ENCODE measurements around the gene TCHP. TPM values are rescaled to one million over a fixed set of nuclear protein-coding genes. Genes with fewer than 3 reads are reported as not detected.

The TCHP gene
- polyA plus RNA-seq, 1 experiment: 9.1 TPM

DNA sequence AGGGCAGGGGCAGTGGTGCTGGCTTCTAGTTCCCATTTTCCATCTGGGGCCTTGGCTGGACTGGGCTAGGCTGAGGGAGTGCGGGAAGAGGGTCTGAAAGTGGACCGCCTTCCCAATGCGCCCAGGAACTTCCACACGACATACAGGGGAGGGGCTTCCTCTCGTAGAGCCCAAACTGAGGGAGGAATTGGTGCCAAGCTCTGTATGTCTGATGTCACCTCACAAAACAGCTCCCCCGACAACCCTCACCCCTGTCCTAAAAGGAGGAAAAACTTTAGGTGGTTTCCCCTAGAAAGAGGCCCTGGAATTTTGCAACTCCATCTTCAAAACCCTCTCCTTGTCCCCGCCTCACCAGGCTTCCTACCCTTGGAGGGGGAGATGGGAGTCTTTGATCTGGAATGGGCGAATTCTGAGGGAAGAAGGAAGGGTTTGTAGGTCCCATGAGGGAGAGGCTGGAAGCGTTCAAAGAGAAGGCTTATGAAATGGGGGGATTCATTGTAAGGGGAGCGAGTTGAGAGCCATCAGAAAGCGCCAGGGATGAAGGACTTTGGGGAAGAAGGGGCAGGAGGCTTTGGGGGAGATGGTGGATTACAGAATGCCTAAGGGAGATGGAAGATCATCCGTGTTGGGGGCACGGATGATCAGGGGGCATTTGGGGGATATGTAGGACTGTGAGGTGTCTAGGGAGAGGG, 20.6 kb upstream of the TCHP start:
- H3K9me3 ChIP-seq (ENCODE audit: control insufficient read depth, insufficient read depth, low read length): peaks cover 3% of the 10 kb centered on the region; the same call in 1 of the 2 replicates
- no peaks in the 10 kb centered on the region for H3K27me3 ChIP-seq (ENCODE audit: control insufficient read depth, insufficient read depth, low read length)
- CTCF ChIA-PET: interaction anchor here (0.7 to 1.6 kb wide), 3 partner anchors 26 to 75 kb away, joined by 3 to 11 read pairs (median 4); no protein-coding TSS in a partner anchor
- no peak for TF ChIP-seq CTCF (IDR thresholded peaks at IDR 0.05; ENCODE audit: low read depth, low read length)
- H3K27ac ChIP-seq (ENCODE audit: low read depth, low read length): peak overlapping the region; percentile 11
- H3K4me3 ChIP-seq (ENCODE audit: low read depth, low read length): peak overlapping the region; percentile 89
- POLR2A ChIA-PET: no interaction called here
- DNase-seq (ENCODE audit: low read depth, low spot score): no peak

DNA sequence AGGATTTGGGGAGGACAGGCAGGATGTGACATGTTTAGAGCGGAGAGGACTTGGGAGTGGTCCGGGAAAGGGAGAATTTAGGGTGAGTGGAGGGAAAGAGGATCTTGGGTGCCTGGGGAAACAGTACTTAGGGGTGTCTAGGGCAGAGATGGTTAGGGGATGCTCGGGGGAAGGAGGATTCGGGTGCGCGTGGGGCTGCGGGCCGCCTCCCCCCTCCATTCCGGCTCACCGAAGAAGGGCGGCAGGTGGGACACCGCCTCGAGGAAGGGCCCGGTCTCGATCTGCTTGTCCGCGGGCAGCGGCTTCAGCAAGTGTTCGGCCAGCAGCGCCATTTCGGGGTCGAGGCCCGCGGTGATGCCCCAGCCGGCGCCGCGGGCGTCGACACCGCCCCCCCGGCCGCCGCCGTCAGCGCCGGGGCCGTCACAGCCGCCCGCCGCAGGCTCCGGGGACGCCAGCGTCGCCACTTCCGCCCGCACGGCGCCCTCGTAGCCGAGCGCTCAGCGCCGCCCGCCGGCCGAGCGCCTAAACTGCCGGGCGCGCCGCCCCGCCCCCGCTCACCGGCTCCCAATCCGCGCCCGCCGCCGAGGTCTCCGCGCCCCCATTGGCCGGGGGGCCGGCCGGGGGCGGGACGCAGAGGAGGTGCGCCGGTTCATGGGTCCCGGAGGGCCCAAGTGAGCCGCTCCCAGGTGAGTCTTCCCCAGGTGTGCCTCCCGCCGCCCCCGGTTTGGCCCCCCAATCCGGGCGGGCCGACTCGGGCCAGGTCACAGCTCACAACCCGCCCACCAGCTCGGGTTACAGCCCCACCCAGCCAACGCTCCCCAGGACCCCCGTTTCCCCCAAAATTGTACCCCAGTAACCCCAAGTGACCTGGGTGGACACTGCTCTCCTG, 19.8 kb upstream of the TCHP start, which contains the start of gene GLTP:
Gene GLTP, minus strand, starts transcription at position 499 of the 889 bp plus-strand sequence. Its CDS starts 167 bp downstream, at position 332.
- H3K27ac ChIP-seq (ENCODE audit: low read depth, low read length): peak within 1 kb of the TSS; percentile 11
- no peaks in the 10 kb centered on the region for H3K27me3 ChIP-seq (ENCODE audit: control insufficient read depth, insufficient read depth, low read length)
- TF ChIP-seq CTCF (IDR thresholded peaks at IDR 0.05; ENCODE audit: low read depth, low read length): 0 out of 2 replicates have a peak, but pooled peaks have one; percentile 19
- H3K9me3 ChIP-seq (ENCODE audit: control insufficient read depth, insufficient read depth, low read length): peaks cover 3% of the 10 kb centered on the region; the same call in 1 of the 2 replicates
- POLR2A ChIA-PET: no interaction called here
- CTCF ChIA-PET: interaction anchor here (0.7 to 2.7 kb wide), 4 partner anchors 13 to 75 kb away, joined by 3 to 13 read pairs (median 7); no protein-coding TSS in a partner anchor
- H3K4me3 ChIP-seq (ENCODE audit: low read depth, low read length): peak within 1 kb of the TSS; percentile 89
- DNase-seq (ENCODE audit: low read depth, low spot score): no peak

DNA sequence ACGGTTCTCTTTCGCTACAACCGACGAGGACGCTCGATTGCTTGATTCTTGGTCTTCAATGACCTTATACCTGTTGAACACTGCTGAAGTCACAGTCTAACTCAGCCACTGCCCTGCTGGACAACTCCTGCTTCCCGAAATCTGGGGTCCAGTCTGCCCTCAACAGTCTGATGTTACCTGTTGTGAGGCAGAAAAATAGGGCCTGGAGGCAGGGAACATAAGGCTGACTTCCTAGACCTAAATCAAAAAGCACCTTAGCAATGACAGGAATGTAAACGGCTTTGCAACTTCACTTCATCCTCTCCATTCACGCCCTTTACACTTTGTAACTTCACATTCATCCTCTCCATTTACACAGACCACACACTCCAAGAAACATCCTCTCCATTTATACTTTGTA, 19.1 kb upstream of the TCHP start:
- no peaks in the 10 kb centered on the region for H3K27me3 ChIP-seq (ENCODE audit: control insufficient read depth, insufficient read depth, low read length)
- no peak for TF ChIP-seq CTCF (IDR thresholded peaks at IDR 0.05; ENCODE audit: low read depth, low read length)
- POLR2A ChIA-PET: no interaction called here
- CTCF ChIA-PET: interaction anchor here (0.7 to 2.7 kb wide), 3 partner anchors 13 to 76 kb away, joined by 3 to 13 read pairs (median 5); no protein-coding TSS in a partner anchor
- H3K9me3 ChIP-seq (ENCODE audit: control insufficient read depth, insufficient read depth, low read length): peaks cover 3% of the 10 kb centered on the region; the same call in 1 of the 2 replicates
- DNase-seq (ENCODE audit: low read depth, low spot score): no peak
- no peak overlapping the region for H3K27ac ChIP-seq (ENCODE audit: low read depth, low read length)
- peak overlapping the region; percentile 89 for H3K4me3 ChIP-seq (ENCODE audit: low read depth, low read length)

- ChIA-PET CTCF (interaction anchor here (1.4 to 2.7 kb wide), 2 partner anchors 36 to 77 kb away, joined by 5 to 13 read pairs; no protein-coding TSS in a partner anchor), POLR2A (no interaction called here)
- no peak for TF ChIP-seq CTCF (IDR thresholded peaks at IDR 0.05; ENCODE audit: low read depth, low read length)
- no peak overlapping the region for H3K27ac ChIP-seq (ENCODE audit: low read depth, low read length)
- H3K27me3 ChIP-seq (ENCODE audit: control insufficient read depth, insufficient read depth, low read length): no peaks in the 10 kb centered on the region
- peaks cover 3% of the 10 kb centered on the region; the same call in 1 of the 2 replicates for H3K9me3 ChIP-seq (ENCODE audit: control insufficient read depth, insufficient read depth, low read length)
- no peak overlapping the region for H3K4me3 ChIP-seq (ENCODE audit: low read depth, low read length)
- DNase-seq (ENCODE audit: low read depth, low spot score): no peak
Measured at GRCh38 chr12:109881752-109882151, 18.3 kb upstream of the TCHP start.
